HG03354 (cell line): ENCODE results near the gene BCAT1.
"Not testable (repeated sequence)": the region's sequence is repeated elsewhere in the genome, so short reads cannot be mapped to it uniquely, and the experiment has no call there.

Source experiments
- ATAC-seq: cut with Tn5 transposase; IDR thresholded peaks from one replicate; pipeline ENCODE4 v1.9.1; 2021; ENCODE audit warnings: mild to moderate bottlenecking; ENCODE audit not compliant: unreplicated experiment, poor library complexity, severe bottlenecking

The BCAT1 gene

DNA sequence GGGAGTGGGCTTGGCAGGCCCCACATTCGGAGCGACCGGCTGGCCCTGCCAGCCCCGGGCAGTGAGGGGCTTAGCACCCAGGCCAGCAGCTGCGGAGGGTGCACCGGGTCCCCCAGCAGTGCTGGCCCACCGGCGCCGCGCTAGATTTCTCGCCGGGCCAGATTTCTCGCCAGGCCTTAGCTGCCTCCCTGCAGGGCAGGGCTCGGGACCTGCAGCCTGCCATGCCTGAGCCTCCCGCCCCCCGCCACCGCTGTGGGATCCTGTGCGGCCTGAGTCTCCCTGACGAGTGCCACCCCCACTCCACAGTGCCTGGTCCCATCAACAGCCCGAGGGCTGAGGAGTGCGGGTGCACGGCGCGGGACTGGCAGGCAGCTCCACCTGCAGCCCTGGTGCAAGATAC is 82.8 kb downstream of the BCAT1 start:
- not testable (repeated sequence) for ATAC-seq

DNA sequence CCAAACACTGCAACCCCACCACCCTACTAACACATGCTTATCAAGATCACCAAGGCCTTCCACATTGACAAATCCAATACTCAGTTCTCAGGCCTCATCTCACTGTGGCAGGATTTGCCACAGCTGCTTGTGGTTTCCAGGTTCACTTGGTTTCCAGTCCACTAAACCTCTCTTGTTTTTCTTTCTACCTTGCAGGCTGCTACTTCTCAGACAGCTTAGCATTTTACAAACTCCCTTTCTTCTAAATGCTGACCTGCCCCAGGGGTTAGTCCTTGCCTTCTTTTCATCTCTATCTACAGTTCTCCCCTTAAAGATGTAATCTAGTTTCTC is 84.1 kb downstream of the BCAT1 start:
- no peak for ATAC-seq

DNA sequence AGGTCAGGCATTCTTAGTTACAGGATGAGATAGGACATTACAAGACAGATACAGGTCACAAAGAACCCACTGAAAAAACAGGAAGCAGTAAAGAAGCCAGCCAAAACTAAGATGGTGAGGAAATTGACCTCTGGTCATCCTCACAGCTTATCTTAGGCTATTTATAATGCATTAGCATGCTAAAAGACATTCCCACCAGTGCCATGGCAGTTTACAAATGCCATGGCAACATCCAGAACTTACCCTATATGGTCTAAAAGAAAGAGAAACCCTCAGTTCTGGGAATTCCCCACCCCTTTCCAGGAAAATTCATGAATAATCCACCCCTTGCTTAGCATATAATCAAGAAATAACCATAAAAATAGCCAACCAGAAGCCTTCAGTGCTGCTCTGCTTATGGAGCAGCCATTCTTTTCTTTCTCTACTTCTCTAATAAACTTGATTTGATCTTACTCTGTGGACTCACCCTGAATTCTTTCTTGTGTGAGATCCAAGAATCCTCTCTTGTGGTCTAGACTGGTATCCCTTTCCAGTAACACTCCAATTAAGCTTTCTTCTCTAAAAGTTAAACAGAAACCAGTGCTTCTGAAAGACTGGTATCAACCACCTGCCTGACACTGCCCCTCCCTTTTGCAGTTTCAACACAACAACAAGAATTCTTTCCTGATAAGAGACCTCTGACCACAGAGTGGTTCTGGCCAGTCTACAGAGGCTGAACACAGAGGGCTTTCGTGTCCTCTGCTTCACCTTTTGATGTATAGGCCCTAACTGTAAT is 86.9 kb downstream of the BCAT1 start:
- peak; percentile 79 for ATAC-seq

DNA sequence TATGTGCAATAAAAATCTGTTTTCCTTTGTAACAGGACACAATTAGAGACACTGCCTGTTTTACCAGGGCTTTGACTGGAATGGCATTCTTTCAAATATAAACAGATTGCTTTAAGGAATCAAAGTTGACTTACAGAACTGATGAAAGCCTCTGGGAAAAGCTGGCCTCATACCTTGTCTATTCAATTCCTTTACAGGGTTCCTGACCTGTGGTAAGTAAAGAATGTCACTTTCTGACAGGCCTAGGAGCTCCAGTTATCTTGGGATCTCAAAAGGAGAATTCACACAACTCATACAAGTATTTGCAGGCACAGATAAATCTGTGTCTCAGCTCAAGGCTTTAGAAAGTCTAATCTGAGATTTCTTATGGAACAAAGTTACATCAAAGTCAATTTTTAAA is 88.4 kb downstream of the BCAT1 start:
- ATAC-seq = no peak

DNA sequence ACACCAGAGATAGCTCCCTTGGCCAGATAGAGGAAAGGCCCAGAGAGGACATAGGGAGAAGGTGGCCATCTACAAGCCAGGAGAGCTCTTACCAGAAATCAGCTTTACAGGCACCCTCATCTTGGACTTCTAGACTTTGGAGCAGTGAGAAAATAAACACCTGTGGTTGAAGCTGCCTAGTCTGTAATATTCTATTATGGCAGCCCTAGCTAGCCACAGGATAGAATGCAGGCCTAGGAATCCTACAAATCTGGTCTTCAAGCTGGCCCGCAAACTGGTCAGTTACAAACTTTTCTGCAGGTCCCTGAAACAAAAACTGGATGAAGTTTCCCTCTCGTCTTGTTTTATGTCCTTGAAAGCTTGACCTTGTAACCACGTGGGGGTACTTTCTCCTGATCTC is 92.4 kb downstream of the BCAT1 start:
- no peak for ATAC-seq

DNA sequence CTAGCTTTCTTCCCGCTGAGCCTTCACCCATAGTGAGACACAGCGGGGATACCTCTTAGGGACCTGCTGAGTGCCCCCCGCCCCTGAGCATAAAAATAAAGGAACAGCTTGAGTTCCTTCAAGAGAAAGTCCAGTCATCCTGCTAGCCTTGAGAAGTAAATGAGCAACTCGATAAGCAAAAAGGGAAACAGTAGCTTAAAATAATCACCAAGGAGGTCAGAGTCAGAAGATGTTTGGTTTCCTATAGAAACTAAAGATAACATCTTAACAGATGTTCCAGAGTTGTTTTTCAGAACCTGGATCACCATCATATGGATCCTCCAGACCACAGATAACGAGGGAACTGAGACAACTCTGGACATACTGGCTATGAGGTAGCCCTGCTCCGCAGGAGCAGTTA is 94.0 kb downstream of the BCAT1 start:
- ATAC-seq = no peak

DNA sequence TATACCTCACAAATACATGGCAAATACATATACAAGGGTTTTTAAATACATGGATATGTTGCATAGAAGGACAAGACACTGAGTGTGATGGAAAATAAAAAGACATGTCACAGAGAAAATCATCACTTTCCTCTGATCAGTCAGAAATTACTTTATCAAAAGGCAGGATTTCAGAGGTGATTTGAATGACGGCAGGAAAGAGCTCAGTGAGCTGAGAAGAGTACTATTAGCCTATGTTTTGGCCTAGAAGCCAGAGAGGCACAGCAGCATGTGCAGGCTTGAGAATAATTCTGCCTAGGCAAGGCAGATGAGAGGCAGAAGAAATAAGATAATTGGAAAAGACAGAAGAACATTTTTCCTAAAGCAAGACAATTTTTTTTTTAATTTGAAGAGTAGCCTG is 94.9 kb downstream of the BCAT1 start:
- no peak for ATAC-seq

DNA sequence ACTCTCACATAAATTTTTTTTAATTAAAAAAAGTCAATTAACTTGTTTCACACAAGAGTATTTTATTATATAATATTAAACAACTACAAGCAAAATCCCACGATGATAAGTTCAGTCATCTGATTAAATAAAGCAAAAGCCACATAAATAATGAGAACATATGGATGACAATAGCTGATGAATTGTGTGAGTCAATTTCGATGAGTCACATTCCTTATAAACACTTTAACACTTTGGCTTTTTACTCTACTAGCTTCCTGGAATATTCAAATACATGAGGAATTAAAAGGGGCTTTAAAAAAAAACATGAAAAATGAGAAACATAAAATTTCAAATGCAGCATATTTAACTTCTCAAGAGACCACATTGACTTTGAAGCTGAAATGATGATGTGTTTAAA is 95.3 kb downstream of the BCAT1 start:
- ATAC-seq = no peak

DNA sequence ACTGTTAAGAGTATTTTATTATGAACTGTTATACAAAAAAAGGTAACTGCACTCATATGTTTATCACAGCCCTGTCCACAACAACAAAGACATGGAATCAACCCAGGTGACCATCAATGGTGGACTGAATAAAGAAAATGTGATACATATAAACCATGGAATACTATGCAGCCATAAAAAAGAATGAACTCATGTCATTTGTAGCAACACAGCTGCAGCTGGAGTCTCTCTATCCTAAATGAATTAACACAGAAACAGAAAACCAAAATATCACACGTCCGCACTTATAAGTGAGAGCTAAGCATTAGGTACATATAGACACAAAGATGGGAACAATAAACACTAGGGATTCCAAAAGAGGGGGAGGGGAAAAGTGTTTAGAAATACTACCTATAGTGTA is 95.8 kb downstream of the BCAT1 start:
- no peak for ATAC-seq

DNA sequence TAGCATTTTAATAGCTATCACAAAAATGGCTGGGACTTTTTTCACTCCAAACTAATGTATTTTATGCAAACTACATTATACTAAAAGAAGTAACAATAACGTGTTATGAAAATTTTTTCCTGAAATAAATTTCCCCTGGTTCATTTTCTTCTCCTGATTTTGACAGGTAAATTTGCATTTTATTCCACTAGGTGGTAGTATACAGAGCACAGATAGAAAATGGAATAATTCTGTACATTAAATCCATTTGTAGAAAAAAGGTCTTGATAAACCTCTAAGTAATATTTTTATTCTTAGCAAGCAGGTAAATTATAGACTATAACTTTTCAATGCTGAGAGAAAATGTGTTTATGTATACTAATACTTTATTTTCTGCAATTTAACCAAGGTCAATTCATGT is 96.5 kb downstream of the BCAT1 start:
- no peak for ATAC-seq

DNA sequence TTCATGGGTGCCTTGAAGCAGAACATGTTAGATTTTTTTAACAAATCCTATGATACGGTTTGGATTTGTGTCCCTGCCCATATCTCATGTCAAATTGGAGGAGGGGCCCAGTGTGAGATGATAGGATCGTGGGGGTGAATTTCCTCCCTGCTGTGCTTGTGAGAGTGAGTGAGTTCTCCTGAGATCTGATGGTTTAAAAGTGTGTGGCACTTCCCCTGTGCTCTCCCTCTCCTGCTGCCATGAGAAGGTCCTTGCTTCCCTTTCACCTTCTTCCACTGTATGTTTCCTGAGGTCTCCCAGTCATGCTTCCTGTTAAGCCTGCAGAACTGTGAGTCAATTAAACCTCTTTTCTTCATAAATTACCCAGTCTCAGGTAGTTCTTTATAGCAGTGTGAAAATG is 97.0 kb downstream of the BCAT1 start:
- not testable (repeated sequence) for ATAC-seq

DNA sequence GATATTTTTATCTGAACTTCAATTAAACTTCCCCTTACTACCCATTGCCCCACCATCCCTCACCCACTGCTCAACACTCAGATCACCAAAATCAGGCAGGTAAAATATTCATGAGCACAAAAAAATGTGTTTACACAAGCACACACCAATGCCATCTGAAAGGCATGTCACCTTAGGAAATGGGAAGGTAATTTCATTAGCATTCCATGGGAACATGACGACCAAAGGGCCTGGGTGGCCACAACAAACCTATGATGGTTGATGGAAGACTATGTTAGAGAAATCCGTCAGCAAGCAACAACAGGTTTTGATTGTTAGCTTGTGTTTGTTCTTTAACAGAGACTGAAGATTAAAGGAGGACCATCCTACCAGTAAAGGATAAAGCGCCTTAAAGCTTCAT is 97.6 kb downstream of the BCAT1 start:
- ATAC-seq = no peak

DNA sequence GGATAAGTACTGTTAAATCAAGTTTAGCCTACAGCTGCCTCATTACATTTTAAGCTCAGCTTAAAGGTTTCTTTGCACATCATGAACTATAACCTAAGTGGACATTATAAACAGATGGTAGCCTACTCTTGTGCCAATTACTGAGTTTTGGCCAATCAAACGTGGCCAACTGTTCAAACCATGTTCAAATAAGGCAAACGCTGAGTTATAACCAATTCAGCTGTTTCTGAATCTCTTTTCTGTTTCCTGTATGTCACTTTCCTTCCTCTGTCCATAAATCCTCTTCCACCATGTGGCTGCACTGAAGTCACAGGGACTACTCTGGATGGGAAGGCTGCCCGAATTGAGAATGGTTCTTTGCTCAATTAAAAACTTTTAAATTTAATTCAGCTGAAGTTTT is 98.4 kb downstream of the BCAT1 start:
- no peak for ATAC-seq

DNA sequence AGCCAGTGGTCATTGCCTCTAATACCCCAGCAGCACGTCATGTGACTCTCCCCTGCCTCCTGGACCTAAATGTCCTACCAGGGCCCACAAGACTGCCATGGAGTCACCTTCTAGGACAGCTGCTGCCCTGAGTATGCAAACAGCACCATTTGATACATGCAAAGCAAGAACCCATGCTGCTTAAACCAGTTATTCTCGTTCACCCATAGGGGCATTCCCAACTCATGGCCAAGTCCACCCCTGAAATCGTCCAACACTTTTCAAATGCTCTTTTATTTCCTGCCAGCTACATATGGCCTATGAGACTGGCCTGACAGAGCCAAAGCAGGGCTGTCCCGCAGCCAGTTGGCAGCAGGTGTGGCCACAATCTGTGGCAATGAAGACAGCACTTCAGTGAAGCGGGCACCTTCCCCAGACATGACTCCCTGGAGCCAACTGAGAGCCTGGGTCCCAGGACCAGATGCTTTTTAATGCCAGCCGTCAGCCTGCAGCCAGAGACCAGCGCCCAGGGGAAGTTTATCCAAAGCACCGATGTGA is 99.9 kb downstream of the BCAT1 start:
- no peak for ATAC-seq

DNA sequence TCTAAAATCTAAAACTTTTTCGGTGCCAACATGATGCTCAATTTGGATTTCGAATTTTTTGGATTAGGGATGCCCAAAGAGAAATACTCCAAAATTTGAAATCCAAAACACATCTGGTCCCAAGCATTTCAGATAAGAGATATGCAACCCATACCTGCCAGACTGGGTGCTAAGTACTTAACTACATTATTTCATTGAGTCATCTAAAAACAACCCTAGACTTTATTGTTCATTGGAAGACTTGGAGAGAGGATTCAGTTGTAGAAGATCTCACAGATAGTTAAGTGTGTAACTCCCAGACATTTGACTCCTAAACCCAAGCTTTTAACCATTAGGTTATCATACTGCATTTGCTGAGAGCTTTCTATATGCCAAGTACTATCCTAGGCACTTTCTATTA is 102.2 kb downstream of the BCAT1 start:
- ATAC-seq = no peak

DNA sequence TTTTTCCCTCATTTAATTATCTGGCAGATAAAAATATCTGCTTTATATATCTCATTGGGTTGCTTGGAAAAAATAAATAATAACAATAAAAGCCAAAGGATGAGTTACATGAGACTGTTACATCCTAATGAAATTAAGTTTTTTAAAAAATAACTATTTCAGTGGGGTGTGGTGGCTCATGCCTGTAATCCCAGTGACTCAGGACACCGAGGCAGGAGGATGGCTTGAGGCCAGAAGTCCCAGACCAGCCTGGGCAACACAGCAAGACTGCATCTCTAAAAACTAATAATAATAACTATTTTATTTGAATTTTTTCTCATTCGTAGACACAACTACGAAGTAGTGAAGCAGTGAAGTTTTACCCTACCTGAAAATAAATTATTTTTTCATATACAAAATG is 103.3 kb downstream of the BCAT1 start:
- no peak for ATAC-seq

DNA sequence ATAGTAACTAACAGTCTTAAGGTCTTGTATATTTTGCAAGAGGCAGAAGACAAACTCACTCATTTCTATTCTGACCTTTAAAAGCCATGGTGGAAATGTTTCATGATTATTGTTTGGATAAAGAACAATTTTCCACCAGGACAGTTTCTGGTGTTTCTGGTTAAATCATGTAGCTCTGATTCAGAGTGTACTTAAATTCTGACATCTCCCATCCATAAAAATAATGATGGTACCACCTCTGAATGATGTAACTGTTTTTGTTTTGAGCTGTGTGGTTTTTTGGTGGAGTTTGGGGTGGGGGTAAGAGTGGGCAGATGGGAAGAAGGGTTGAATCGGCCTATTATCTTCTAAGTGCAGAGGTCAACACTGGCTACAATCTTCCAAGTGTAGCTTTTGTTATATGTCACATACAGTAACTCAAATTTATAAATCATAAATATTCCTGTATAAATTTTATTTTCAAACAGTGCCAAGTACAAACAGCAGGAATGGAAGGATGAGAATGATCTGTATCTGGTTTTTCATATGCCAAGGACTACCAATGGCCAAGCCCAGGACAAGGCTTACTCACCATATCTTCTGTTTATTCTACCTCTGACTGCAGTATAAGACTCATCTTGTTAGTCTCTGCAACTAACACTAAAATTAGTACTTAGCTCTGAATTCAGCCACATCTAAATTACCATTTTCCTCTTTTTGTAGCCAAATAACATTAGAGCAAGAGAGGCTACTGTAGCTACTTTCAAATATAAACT is 108.7 kb downstream of the BCAT1 start:
- ATAC-seq = no peak

DNA sequence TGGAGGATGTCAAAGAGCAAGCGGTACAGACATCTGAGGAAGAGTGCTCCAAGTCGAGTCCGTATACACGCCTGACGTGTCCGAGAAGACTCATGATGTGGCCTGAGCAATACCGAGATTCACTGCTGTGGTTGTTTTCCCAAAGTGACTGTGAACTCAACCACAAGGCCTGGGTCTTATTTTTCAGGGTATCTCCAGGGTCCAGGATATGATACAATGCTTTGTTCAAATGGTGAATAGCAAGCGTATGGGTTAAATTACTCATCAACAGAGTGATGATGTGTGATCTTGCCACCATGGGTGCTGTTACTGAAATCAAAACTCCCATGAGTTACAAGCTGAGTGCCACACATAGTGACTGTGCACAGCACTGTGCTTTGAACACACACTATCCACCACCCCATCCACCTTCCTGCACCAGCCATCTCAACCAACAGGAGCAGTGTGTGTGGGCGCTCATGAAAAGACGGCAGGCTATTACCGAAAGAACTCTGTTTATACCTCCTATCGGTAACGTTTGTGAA is 109.6 kb downstream of the BCAT1 start:
- peak; percentile 86 for ATAC-seq

DNA sequence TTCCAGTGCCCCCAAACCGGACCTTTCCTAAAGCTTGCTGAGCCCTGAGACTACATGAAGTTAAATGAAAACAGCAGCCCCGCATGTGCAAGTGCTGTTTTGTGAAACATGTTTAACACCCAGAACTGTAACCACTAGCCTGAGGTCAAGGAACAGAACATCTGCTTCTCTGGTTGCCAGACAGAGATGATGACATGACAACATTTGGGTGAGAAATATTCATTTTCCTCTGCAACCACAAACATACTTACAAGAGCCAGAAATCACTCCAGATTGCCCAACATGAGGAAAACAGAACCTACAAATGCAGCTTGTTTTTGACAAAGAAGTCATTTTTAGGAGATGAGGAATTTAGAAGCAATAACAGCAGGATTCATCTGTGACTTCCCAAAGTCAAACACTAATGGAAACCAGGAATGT is 110.4 kb downstream of the BCAT1 start:
- ATAC-seq = peak; percentile 58

DNA sequence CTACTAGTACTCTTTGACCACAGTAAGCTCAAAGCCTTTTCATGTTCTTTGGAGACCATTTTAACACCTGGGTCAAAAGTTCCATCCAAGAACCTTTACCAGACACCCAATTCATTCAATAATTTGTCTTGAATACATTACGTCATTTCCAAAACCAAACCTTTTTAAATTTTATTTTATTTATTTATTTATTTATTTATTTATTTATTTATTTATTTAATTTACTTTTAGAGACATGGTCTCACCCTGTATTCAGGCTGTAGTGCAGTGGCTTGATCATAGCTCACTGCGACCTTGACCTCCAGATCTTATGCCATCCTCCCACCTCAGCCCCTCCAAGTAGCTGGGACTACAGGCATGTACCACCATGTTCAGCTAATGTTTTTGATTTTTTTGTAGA is 113.5 kb downstream of the BCAT1 start:
- no peak for ATAC-seq

DNA sequence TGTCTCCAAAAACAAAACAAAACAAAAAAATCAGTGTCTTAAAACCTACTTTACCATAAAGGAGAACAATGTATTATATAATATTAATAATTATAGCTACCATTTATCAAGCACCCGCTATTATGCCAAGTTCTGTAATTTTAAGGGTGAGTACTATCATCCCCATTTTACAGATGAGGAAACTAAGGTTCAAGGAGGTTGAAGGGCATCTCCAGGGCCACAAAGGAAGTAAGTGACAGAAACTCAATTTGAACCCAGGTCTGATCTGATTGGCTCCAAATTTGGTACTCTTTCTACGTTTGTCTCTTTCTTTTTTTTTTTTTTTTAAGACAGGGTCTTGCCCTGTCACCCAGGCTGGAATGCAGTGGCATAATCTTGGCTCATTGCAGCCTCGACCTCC is 115.4 kb downstream of the BCAT1 start:
- no peak for ATAC-seq
